H1 (cell line): ENCODE data around the gene CFAP58. TPM values are rescaled to one million over a fixed set of nuclear protein-coding genes. Genes with fewer than 3 reads are reported as not detected.

Experiments used
- BCL11A ChIP-seq, 2 experiments: IDR thresholded peaks; one replicate each; pipeline ENCODE4 v1.6.1; 2011; ENCODE audit warnings: low read depth in 2 of 2, low read length in 2 of 2, mild to moderate bottlenecking in 2 of 2
- EGR1 ChIP-seq: IDR thresholded peaks from 2 replicates; pipeline ENCODE4 v1.6.1; 2011; ENCODE audit warnings: low read depth, low read length, borderline replicate concordance
- GABPA ChIP-seq: IDR thresholded peaks from 2 replicates; pipeline ENCODE4 v1.6.1; 2011; ENCODE audit warnings: mild to moderate bottlenecking, low read length, moderate library complexity, borderline replicate concordance; ENCODE audit not compliant: insufficient read depth
- SAP30 ChIP-seq: fragments of 300-600 bp; sonication (generic); IDR thresholded peaks from 2 replicates; pipeline ENCODE4 v1.7.1; 2012; ENCODE audit warnings: low read length, moderate library complexity, mild to moderate bottlenecking, inconsistent platforms; ENCODE audit not compliant: insufficient read depth, insufficient replicate concordance
- TAF7 ChIP-seq: optimal IDR thresholded peaks from 2 replicates; pipeline ENCODE3; 2011; ENCODE audit warnings: low read depth, mild to moderate bottlenecking, inconsistent platforms, low read length, moderate library complexity, borderline replicate concordance
- polyA plus RNA-seq, 7 experiments: library from polyadenylated mRNA; depleted of rRNA in 3 of 7; stranded (reverse) in 5 of 7; unstranded in 2 of 7; fragments of >200 nt in 5 of 7; fragments of 200-250 nt in 2 of 7; gene quantifications; 1 replicate in 5 of 7; 2 replicates in 1 of 7; 4 replicates in 1 of 7; pipeline versions ENCODE4 v1.2.1 to v1.2.3, GENCODE V29; 2011 to 2013; ENCODE audit warnings: missing spikeins in 2 of 7, mixed read lengths in 2 of 7
- total RNA-seq: library from RNA; stranded (reverse); fragmentation: NEBNext Ultra II Directional; extraction: Animal tissue kit (Norgen Biotek cat#: 25700); gene quantifications from 2 replicates; pipeline ENCODE4 v1.2.1, GENCODE V29; 2021
- TF ChIP-seq, protein P1 (sequence below): fragments of 300-600 bp; sonication (generic); IDR thresholded peaks from 2 replicates; pipeline ENCODE4 v1.7.1; 2012; ENCODE audit warnings: low read length, moderate library complexity, mild to moderate bottlenecking, inconsistent platforms; ENCODE audit not compliant: insufficient replicate concordance

The CFAP58 gene
- total and polyA plus RNA-seq, 2 of the 8 experiments (the other 6 are each of a cell fraction or from before 2014, with no cell fraction given), result 0.32 to 0.71 TPM

DNA sequence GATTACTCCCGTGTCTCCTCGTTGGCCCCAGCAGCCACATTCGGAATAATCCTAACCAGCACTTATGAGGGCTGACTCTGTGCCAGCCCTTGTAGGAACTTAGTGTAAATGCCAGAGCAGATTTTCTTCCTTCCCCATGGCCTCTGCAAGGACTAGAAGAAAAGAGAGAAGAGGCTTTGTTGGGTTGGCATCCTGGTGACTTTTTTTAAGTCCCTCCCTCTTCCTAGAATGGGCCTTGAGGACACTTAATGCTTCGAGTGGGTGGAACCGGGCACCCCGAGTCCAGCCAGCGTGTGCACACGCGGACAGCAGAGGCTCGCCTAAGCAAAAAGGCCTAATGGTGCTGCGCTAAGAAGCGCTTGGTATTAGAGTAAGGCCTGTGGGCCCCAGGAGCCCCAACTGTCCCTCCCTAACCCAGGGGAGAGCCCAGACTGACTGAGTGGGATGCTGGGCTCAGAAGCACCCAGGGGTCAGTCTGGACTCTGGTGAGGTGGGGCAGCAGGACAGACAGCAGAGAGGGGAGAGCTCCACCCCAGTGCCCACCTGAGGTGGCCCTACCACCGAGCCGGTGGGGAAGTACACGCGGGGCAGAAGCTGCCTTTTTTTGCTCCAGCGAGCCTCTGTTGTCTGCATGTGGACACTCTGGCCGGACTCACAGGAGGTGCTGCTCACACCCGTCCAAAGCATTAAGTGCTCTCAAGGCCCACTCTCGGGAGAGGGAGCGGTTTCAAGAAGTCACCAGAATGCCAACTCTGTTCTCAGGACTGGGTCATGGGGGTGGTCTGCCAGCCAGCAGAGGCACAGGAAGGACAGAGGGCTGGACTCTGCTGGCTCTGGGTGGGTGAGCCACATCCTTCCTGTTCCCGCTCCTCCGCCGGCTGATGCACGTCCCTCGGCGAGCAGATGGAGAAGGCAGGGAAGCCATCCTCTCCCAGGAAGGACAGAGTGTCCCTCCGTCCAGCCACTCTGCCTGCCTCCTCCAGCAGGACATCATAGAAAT lies 27.9 kb upstream of the CFAP58 start (continued):
- TF ChIP-seq SAP30 (no peak), EGR1 (no peak), TAF7 (no peak), GABPA (no peak), BCL11A (IDR thresholded peaks at IDR 0.05; ENCODE audit: low read depth in 2 of 2, low read length in 2 of 2) (no peak)
- TF ChIP-seq, protein P1, sequence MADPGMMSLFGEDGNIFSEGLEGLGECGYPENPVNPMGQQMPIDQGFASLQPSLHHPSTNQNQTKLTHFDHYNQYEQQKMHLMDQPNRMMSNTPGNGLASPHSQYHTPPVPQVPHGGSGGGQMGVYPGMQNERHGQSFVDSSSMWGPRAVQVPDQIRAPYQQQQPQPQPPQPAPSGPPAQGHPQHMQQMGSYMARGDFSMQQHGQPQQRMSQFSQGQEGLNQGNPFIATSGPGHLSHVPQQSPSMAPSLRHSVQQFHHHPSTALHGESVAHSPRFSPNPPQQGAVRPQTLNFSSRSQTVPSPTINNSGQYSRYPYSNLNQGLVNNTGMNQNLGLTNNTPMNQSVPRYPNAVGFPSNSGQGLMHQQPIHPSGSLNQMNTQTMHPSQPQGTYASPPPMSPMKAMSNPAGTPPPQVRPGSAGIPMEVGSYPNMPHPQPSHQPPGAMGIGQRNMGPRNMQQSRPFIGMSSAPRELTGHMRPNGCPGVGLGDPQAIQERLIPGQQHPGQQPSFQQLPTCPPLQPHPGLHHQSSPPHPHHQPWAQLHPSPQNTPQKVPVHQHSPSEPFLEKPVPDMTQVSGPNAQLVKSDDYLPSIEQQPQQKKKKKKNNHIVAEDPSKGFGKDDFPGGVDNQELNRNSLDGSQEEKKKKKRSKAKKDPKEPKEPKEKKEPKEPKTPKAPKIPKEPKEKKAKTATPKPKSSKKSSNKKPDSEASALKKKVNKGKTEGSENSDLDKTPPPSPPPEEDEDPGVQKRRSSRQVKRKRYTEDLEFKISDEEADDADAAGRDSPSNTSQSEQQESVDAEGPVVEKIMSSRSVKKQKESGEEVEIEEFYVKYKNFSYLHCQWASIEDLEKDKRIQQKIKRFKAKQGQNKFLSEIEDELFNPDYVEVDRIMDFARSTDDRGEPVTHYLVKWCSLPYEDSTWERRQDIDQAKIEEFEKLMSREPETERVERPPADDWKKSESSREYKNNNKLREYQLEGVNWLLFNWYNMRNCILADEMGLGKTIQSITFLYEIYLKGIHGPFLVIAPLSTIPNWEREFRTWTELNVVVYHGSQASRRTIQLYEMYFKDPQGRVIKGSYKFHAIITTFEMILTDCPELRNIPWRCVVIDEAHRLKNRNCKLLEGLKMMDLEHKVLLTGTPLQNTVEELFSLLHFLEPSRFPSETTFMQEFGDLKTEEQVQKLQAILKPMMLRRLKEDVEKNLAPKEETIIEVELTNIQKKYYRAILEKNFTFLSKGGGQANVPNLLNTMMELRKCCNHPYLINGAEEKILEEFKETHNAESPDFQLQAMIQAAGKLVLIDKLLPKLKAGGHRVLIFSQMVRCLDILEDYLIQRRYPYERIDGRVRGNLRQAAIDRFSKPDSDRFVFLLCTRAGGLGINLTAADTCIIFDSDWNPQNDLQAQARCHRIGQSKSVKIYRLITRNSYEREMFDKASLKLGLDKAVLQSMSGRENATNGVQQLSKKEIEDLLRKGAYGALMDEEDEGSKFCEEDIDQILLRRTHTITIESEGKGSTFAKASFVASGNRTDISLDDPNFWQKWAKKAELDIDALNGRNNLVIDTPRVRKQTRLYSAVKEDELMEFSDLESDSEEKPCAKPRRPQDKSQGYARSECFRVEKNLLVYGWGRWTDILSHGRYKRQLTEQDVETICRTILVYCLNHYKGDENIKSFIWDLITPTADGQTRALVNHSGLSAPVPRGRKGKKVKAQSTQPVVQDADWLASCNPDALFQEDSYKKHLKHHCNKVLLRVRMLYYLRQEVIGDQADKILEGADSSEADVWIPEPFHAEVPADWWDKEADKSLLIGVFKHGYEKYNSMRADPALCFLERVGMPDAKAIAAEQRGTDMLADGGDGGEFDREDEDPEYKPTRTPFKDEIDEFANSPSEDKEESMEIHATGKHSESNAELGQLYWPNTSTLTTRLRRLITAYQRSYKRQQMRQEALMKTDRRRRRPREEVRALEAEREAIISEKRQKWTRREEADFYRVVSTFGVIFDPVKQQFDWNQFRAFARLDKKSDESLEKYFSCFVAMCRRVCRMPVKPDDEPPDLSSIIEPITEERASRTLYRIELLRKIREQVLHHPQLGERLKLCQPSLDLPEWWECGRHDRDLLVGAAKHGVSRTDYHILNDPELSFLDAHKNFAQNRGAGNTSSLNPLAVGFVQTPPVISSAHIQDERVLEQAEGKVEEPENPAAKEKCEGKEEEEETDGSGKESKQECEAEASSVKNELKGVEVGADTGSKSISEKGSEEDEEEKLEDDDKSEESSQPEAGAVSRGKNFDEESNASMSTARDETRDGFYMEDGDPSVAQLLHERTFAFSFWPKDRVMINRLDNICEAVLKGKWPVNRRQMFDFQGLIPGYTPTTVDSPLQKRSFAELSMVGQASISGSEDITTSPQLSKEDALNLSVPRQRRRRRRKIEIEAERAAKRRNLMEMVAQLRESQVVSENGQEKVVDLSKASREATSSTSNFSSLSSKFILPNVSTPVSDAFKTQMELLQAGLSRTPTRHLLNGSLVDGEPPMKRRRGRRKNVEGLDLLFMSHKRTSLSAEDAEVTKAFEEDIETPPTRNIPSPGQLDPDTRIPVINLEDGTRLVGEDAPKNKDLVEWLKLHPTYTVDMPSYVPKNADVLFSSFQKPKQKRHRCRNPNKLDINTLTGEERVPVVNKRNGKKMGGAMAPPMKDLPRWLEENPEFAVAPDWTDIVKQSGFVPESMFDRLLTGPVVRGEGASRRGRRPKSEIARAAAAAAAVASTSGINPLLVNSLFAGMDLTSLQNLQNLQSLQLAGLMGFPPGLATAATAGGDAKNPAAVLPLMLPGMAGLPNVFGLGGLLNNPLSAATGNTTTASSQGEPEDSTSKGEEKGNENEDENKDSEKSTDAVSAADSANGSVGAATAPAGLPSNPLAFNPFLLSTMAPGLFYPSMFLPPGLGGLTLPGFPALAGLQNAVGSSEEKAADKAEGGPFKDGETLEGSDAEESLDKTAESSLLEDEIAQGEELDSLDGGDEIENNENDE, result no peak
